Heart right ventricle (tissue), 16 donors: ENCODE data around the gene GAB2. TPM values are rescaled to one million over a fixed set of nuclear protein-coding genes. Genes with fewer than 3 reads are reported as not detected.

Experiments
- ATAC-seq, 8 donors: fragments of 200-7000 bp; cut with Tn5 transposase; one replicate each; pipeline ENCODE4 v1.9.1; 2020; ENCODE audit warnings: mild to moderate bottlenecking in 8 of 8, moderate library complexity in 8 of 8, moderate number of reproducible peaks in 1 of 8
- DNase-seq, 2 donors: peaks; one replicate each; pipeline ENCODE4 v3.0.0-alpha.2; 2020
- H3K27ac ChIP-seq, 10 donors: fragments of 200-600 bp; sonication (generic) in 2 of 10; one replicate each; pipeline versions ENCODE4 v1.5.0 to v1.8.0; 2020 to 2022; ENCODE audit warnings: mild to moderate bottlenecking in 3 of 10
- H3K27me3 ChIP-seq, 7 donors: fragments of 200-600 bp; one replicate each; pipeline ENCODE4 v1.8.0; 2021 to 2022; ENCODE audit warnings: mild to moderate bottlenecking in 2 of 7
- H3K36me3 ChIP-seq, 9 donors: fragments of 200-600 bp; sonication (generic) in 1 of 9; one replicate each; pipeline versions ENCODE4 v1.5.0 to v1.8.0; 2020 to 2022; ENCODE audit warnings: mild to moderate bottlenecking in 2 of 9
- H3K4me1 ChIP-seq, 9 donors: fragments of 200-600 bp; sonication (generic) in 1 of 9; one replicate each; pipeline versions ENCODE4 v1.5.0 to v1.8.0; 2020 to 2022; ENCODE audit warnings: mild to moderate bottlenecking in 4 of 9
- H3K4me3 ChIP-seq, 10 donors: fragments of 200-600 bp; sonication (generic) in 2 of 10; one replicate each; pipeline versions ENCODE4 v1.5.0 to v1.8.0; 2020 to 2022; ENCODE audit warnings: mild to moderate bottlenecking in 7 of 10, moderate library complexity in 2 of 10
- H3K9me3 ChIP-seq, 11 donors: fragments of 200-600 bp in 10 of 11; sonication (generic) in 2 of 11; one replicate each; pipeline versions ENCODE4 v1.5.0 to v1.8.0; 2013 to 2022; ENCODE audit warnings: mild to moderate bottlenecking in 2 of 11, control low read depth in 1 of 11, moderate library complexity in 1 of 11
- CTCF ChIP-seq, 9 donors: fragments of 200-600 bp; sonication (generic) in 2 of 9; IDR thresholded peaks; one replicate each; pipeline versions ENCODE4 v1.5.0 to v1.8.0; 2021 to 2022; ENCODE audit warnings: antibody characterized with exemption in 9 of 9, mild to moderate bottlenecking in 5 of 9, moderate library complexity in 1 of 9
- WGBS, 2 donors: extraction: QIAGEN DNeasy Blood & Tissue Kit; methylation state at CpG; one replicate each; pipeline ENCODE4 v1.1.7; 2013; ENCODE audit warnings: inconsistent platforms in 1 of 2; 5-methylcytosine and 5-hydroxymethylcytosine counted together
- intact Hi-C, 10 donors: fragments of 100-400 bp; cut with DNase I; formaldehyde crosslinking; loops; one replicate each; pipeline versions ENCODE4 v1.11.1 to v1.14.2; 2022
- polyA plus RNA-seq, 2 donors: library from polyadenylated mRNA; stranded (reverse); fragments of 200-250 nt; gene quantifications; one replicate each; pipeline ENCODE4 v1.2.3, GENCODE V29; 2013
- total RNA-seq, 10 donors: library from RNA; stranded (reverse); fragmentation: NEBNext Ultra II Directional in 3 of 10; extraction: Animal tissue kit (Norgen Biotek cat#: 25700) in 3 of 10; gene quantifications; one replicate each; pipeline versions ENCODE4 v1.2.1 to v1.2.4, GENCODE V29; 2021 to 2023
- donor health status: Arrhythmogenic right ventricular cardiomyopathy.
- donor health status: ischemic (EF 13 %, LVEDD 7.1; RV severe dilation, severe dysfunction).
- donor health status: healthy with polysubstance abuse.
- donor health status: DM: no; HTN: yes; CAD: no.
- donor health status: DM: no; HTN: no; CAD: no.
- donor health status: ischemic (EF 25% LVEDD 6.9; RV normal size, moderate dysfunction).
- donor health status: ischemic (EF 25% LVEDD 5.7; RV mildly dilated, moderate dysfunction).
- donor health status: healthy.
- donor health status: DM: yes; HTN: yes; CAD: no.
- donor health status: Ischemic cardiomyopathy.
- donor health status: ischemic (EF 35%, LVEDD 5.7; RV mildly dilated, moderate dysfunction).
- donor health status: nonischemic (EF 11% LVEDD 7.7; RV severe dilation, severe dysfunction).
- donor health status: DM: yes; HTN: yes; CAD: no.
- donor health status: PGD.
- donor health status: ischemic (EF 29% LVEDD 5.4; RV normal size, mild dysfunction).
- donor health status: nonischemic (EF 23%, LVEDD 6.1; RV moderate dilation, normal function).

The GAB2 gene
- total and polyA plus RNA-seq, 12 donors: 5.0 to 44.6 (median 27.0) TPM

DNA sequence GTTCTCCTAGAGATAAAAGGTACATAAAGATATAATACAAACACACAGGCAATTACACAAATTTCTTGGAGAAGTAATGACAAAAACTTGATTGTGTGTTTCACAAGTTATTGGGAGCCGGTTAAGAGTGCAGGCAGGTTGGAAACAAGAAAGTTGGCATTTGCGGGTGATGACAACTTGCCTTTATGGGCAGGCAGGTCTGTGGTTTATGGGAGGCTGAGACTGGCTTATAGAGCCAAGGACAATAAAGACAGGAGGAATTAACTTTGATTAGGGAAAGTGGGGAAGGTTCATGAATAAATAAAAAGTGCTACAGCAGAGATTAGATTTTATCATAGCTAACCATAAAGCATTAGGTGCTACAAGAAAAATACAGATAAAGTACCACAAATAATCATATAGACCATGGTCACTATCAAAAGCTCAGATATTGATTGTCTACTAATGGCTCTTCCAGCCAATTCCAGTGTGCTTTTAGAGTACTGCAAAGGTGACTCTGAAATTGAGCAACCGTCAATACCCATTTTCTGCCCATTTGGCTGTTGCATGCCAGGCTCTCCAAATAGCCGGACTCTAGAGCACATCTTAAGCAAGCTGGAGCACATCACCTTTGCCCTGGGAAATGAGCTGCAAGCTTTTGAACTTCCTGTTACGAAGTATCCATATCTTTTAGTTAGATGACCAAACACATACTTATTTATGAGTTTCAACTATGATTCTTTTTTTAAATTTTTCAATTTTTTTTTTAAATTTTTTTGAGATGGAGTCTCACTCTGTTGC is 33.9 kb upstream of the GAB2 start:
- Histone ChIP-seq H3K27me3 (no peaks in the 10 kb centered on the region), H3K9me3 (no peaks in the 10 kb centered on the region), H3K27ac (no peak overlapping the region), H3K4me1 (peaks cover 0 to 12% (median 0%) of the 10 kb centered on the region in 9 donors), H3K4me3 (no peak overlapping the region), H3K36me3 (peaks cover 0 to 13% (median 0%) of the 10 kb centered on the region in 9 donors)
- TF ChIP-seq CTCF (IDR thresholded peaks at IDR 0.05): no peak
- DNase-seq (no peak), ATAC-seq (no peak)
- WGBS, 2 donors: 97 to 98% methylated on average over 5 of the region's 5 CpGs
- intact Hi-C loops: no loop called here

DNA sequence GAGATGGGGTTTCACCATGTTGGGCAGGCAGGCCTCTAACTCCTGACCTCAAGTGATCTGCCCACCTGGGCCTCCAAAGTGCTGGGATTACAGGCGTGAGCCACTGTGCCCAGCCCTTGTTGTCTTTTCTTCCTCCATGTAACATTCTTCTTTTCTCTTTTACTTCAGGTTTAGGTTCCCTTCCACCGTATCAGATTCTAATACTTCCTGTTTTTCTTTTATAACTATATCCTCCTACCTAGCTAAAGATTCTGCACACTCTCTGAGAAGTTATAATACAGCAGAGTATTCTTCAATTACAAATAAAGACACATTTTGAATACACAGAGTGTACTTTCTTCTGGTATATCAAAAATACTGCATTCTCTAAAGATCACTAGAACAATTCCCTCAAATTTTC is 33.2 kb upstream of the GAB2 start:
- no peak for TF ChIP-seq CTCF (IDR thresholded peaks at IDR 0.05)
- WGBS, 2 donors: 80 to 91% methylated on average over 2 of the region's 2 CpGs
- Histone ChIP-seq H3K4me1 (peaks cover 0 to 12% (median 0%) of the 10 kb centered on the region in 9 donors), H3K4me3 (no peak overlapping the region), H3K27me3 (no peaks in the 10 kb centered on the region), H3K9me3 (no peaks in the 10 kb centered on the region), H3K27ac (no peak overlapping the region), H3K36me3 (peaks cover 0 to 10% (median 0%) of the 10 kb centered on the region in 9 donors)
- intact Hi-C loops: no loop called here
- no peak for DNase-seq
- ATAC-seq: no peak

DNA sequence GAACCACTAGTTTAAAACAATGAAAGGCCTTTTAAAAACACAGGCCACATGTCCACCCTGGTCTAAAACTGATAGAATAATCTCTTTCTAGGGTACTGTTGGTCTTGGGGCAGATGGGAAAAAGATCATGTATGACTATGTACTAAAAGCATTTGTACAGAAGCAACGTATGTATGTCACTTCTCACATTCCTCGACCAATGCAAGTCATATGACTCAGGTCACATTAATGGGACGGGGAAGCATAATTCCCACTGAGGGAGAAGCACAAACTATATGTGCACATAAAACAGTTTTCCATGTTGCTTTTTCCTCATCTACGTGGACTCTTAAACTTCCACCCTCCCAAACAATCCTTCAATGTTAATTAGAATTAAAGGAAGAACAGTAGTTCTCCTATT is 32.2 kb upstream of the GAB2 start:
- H3K4me1 ChIP-seq: peaks cover 0 to 12% (median 0%) of the 10 kb centered on the region in 9 donors
- ATAC-seq (no peak), DNase-seq (no peak)
- peaks cover 0 to 4% (median 0%) of the 10 kb centered on the region in 9 donors for H3K36me3 ChIP-seq
- 85 to 90% methylated on average over 4 of the region's 4 CpGs for WGBS, 2 donors
- no peak overlapping the region for H3K27ac ChIP-seq
- H3K4me3 ChIP-seq: no peak overlapping the region
- TF ChIP-seq CTCF (IDR thresholded peaks at IDR 0.05): no peak
- intact Hi-C loops: no loop called here
- no peaks in the 10 kb centered on the region for H3K9me3 ChIP-seq
- H3K27me3 ChIP-seq: no peaks in the 10 kb centered on the region

DNA sequence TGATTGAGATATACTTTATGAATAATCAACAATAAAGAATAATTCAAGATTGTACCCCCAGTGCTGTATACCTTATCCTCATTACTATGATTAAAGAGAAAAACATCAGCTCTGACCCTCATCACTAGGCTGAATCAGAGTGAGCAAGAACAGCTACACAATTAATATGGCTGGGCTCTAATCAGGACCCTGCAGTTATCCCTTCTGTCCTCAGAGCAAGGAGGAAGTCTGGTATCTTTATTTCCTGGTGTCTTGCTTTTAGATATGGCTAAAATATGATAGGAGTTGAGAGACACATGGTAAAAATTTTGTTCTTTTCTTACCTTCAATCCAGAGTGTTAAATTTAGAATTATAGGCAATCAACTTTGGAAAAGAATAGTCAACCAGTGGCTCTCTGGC is 28.6 kb upstream of the GAB2 start:
- Histone ChIP-seq H3K36me3 (peaks cover 0 to 28% (median 10%) of the 10 kb centered on the region in 9 donors), H3K9me3 (no peaks in the 10 kb centered on the region), H3K4me3 (no peak overlapping the region), H3K27ac (no peak overlapping the region), H3K4me1 (no peaks in the 10 kb centered on the region), H3K27me3 (no peaks in the 10 kb centered on the region)
- no peak for TF ChIP-seq CTCF (IDR thresholded peaks at IDR 0.05)
- intact Hi-C loops: no loop called here
- DNase-seq: no peak
- ATAC-seq: no peak
